Peyer's patch (tissue), 4 donors: ENCODE measurements around the gene PRKAR1B. TPM values are rescaled to one million over a fixed set of nuclear protein-coding genes. Genes with fewer than 3 reads are reported as not detected.
A peak's percentile ranks its signal among the peaks of the same experiment; 100 is the strongest.

Source experiments
- DNase-seq, 3 donors: peaks; one replicate each; pipeline ENCODE4 v3.0.0-alpha.2; 2017 to 2019
- H3K27ac ChIP-seq, 4 donors: fragments of 200-600 bp; sonication (generic); one replicate each; pipeline ENCODE4 v1.5.1; 2016 to 2019
- H3K27me3 ChIP-seq, 2 donors: fragments of 200-600 bp; sonication (generic); one replicate each; pipeline ENCODE4 v1.5.1; 2019
- H3K36me3 ChIP-seq, 3 donors: fragments of 200-600 bp; sonication (generic); one replicate each; pipeline ENCODE4 v1.5.1; 2016 to 2019
- H3K4me1 ChIP-seq, 4 donors: fragments of 200-600 bp; sonication (generic); one replicate each; pipeline ENCODE4 v1.5.1; 2016 to 2019
- H3K4me3 ChIP-seq, 4 donors: fragments of 200-600 bp; sonication (generic); 1 replicate in 3 of 4; 2 replicates in 1 of 4; pipeline ENCODE4 v1.5.1; 2016 to 2019; ENCODE audit warnings: mild to moderate bottlenecking in 1 of 4
- H3K9me3 ChIP-seq, 4 donors: fragments of 200-600 bp; sonication (generic); one replicate each; pipeline ENCODE4 v1.5.1; 2016 to 2019; ENCODE audit warnings: mild to moderate bottlenecking in 1 of 4
- POLR2A ChIP-seq, 2 donors: fragments of 450-650 bp; IDR thresholded peaks; one replicate each; pipeline ENCODE4 v1.5.1; 2017; ENCODE audit warnings: antibody characterized with exemption in 2 of 2, mild to moderate bottlenecking in 2 of 2, moderate library complexity in 2 of 2
- total RNA-seq, 4 donors: library from RNA; depleted of rRNA; stranded (reverse); fragments of >200 nt; gene quantifications; one replicate each; pipeline ENCODE4 v1.1.0, GENCODE V29; 2016
- TF ChIP-seq, protein P1 (sequence below), 6 experiments: fragments of 450-650 bp in 4 of 6; fragments of 200-600 bp in 2 of 6; sonication (generic) in 1 of 6; IDR thresholded peaks; one replicate each; pipeline ENCODE4 v1.5.1; 2017 to 2019; ENCODE audit warnings: antibody characterized with exemption in 6 of 6, mild to moderate bottlenecking in 3 of 6, moderate library complexity in 1 of 6

PRKAR1B gene
- total RNA-seq, 4 donors from 2014 or later = 13.0 to 42.9 (median 17.0) TPM

DNA sequence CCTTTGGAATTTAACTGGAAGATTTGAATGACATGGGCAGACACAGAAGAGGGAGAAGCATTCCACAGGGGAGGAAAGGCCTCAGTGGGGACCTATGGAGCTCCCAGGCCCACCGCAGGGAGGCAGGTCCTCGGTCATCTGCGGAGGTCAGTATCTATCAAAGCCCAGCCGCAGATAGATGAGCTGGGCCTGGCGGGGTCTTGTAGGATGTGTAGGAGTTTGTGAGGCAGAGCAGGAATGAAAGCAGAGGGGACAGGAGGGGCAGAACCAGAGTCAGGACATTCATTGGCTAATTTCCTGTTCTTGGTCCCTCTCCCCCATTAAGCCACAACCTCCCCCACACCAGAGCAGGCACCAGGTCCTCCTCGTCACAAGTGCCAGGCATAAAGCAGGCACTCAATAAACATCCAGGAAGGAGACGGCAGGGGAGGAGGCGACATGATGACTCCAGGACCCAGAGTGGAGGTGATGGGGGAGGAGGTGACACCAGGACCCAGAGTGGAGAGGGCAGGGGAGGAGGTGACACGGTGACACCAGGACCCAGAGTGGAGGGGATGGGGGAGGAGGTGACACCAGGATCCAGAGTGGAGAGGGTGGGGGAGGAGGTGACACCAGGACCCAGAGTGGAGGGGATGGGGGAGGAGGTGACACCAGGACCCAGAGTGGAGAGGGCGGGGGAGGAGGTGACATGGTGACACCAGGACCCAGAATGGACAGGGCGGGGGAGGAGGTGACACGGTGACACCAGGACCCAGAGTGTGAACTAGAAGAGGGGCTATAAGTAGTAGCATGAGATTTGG, 123.7 kb downstream of the PRKAR1B start:
- no peaks in the 10 kb centered on the region for H3K9me3 ChIP-seq
- H3K4me3 ChIP-seq = no peak overlapping the region
- H3K27ac ChIP-seq = peak overlapping the region; percentile 86 to 92 (median 89)
- peak in 1 of 3 donors; percentile 41 for DNase-seq
- H3K27me3 ChIP-seq = no peaks in the 10 kb centered on the region
- TF ChIP-seq, protein P1, sequence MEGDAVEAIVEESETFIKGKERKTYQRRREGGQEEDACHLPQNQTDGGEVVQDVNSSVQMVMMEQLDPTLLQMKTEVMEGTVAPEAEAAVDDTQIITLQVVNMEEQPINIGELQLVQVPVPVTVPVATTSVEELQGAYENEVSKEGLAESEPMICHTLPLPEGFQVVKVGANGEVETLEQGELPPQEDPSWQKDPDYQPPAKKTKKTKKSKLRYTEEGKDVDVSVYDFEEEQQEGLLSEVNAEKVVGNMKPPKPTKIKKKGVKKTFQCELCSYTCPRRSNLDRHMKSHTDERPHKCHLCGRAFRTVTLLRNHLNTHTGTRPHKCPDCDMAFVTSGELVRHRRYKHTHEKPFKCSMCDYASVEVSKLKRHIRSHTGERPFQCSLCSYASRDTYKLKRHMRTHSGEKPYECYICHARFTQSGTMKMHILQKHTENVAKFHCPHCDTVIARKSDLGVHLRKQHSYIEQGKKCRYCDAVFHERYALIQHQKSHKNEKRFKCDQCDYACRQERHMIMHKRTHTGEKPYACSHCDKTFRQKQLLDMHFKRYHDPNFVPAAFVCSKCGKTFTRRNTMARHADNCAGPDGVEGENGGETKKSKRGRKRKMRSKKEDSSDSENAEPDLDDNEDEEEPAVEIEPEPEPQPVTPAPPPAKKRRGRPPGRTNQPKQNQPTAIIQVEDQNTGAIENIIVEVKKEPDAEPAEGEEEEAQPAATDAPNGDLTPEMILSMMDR (IDR thresholded peaks at IDR 0.05) = no peak
- no peak for TF ChIP-seq POLR2A (IDR thresholded peaks at IDR 0.05)
- H3K36me3 ChIP-seq = peaks cover 0 to 7% (median 0%) of the 10 kb centered on the region in 3 donors
- peaks cover 6 to 46% (median 23%) of the 10 kb centered on the region in 4 donors for H3K4me1 ChIP-seq

DNA sequence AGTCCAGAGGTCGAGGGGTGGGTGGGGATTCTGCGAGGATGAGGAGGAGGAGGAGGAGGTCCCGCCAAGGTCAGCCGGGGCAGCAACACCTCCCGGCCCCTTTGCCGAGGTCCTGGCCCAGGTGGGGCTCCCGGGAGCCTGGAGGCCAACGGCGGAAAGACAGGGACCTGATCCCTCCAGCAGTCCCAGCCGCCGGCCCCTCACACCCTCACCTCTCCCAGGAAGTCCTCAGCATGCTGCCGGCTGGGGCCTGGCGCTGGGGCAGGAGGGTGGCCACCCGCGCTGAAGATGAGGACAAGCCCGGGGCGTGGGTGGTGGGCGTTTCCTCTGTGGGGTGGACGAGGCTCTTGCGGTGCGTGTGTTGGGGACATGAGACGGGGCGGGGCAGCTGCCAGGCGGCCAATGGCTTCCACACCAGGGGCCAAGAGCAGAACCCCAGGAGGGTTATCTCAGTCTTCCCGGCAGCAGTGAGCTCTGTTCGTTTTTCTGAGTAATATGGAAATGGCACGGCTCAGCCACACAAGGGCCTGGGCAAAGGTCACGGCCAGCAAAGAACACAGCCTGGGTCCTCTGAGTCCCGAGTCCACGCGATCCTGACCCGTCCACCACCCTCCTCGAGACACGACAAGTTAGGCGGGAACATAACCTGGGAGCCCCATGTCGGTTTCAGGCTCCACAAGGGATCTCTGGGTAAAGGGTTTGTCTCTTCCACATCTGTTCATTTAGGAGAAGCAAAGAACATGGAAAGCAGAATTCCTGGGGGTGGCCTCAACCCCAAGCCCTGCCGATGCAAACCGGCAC, 124.5 kb downstream of the PRKAR1B start:
- no peaks in the 10 kb centered on the region for H3K27me3 ChIP-seq
- H3K4me3 ChIP-seq = peak overlapping the region in 2 of 4 donors; percentile 30 to 37
- H3K4me1 ChIP-seq = peaks cover 6 to 43% (median 23%) of the 10 kb centered on the region in 4 donors
- H3K9me3 ChIP-seq = no peaks in the 10 kb centered on the region
- peak; percentile 47 to 73 (median 71) for DNase-seq
- peak overlapping the region; percentile 86 to 92 (median 89) for H3K27ac ChIP-seq
- TF ChIP-seq, protein P1 (IDR thresholded peaks at IDR 0.05) = no peak
- TF ChIP-seq POLR2A (IDR thresholded peaks at IDR 0.05) = no peak
- H3K36me3 ChIP-seq = peaks cover 0 to 7% (median 0%) of the 10 kb centered on the region in 3 donors

DNA sequence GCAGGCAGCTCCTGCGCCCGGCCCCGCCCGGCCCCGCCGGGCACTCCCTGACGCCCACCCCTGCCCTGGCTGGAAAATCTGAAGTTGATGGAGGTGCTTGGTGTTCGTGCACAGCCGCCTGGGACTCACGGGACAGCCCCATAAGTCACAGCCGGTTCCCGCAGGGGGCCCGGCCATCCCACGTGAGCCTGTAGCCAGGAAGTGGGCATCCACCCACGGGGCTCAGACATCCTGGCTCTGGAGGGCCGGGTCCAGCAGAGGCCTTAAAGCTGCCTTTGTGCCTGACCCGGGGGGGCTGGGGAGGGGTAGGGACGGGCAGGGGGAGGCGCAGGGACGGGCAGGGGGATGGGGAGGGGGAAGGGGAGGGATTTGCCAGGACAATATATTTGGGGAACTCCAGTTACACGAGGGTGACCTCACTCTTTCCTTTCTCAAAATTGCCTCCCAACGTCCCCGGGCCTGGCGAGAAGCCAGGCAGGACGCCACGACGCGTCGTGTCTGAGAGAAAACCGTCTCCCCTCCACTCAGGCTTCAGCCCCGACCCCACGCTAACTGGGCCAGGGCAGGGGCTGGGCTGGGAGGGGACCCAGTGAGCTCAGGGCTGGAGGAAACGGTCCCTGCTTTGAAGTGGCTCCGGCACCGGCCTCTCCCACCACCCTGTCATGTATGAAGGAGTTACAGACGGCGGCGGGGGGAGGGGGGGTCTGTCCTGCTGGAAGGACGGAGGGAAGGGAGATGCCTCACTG, 125.3 kb downstream of the PRKAR1B start:
- H3K9me3 ChIP-seq = no peaks in the 10 kb centered on the region
- H3K4me3 ChIP-seq = peak overlapping the region; percentile 17 to 37 (median 32)
- H3K4me1 ChIP-seq = peaks cover 6 to 35% (median 23%) of the 10 kb centered on the region in 4 donors
- no peaks in the 10 kb centered on the region for H3K27me3 ChIP-seq
- H3K36me3 ChIP-seq = peaks cover 0 to 7% (median 0%) of the 10 kb centered on the region in 3 donors
- peak overlapping the region; percentile 86 to 92 (median 89) for H3K27ac ChIP-seq
- peak; percentile 57 to 89 (median 81) for DNase-seq
- TF ChIP-seq POLR2A (IDR thresholded peaks at IDR 0.05) = no peak
- TF ChIP-seq, protein P1 (IDR thresholded peaks at IDR 0.05) = no peak

DNA sequence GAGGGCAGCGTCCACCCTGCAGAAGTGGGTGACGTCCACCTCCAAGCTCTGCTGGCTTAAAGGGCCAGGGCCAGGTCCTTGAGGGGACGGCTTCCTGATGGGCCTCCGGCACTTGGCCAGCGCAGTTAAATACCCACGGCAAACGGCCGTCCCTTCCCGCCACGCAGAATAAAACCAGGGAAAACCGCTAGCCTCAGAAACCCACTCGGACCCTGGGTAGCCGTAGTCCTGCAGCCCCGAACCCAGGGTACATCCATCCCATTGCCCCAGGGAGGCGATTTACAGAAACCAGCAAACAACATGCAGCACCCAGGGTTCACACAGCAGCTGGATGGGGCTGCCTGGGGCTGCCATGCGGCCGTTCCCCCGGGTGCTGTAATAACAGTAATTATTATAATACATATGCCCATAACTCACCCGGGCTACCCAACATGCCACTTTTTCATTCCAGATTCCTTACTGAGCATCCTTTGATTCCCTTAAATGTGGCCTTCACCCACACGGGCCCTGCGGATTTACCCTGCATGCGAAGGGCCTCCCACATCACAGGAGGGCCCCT, 126.0 kb downstream of the PRKAR1B start:
- Histone ChIP-seq H3K4me3 (peak overlapping the region; percentile 17 to 37 (median 32)), H3K9me3 (no peaks in the 10 kb centered on the region), H3K27me3 (no peaks in the 10 kb centered on the region), H3K4me1 (peaks cover 6 to 34% (median 23%) of the 10 kb centered on the region in 4 donors), H3K36me3 (peaks cover 0 to 7% (median 0%) of the 10 kb centered on the region in 3 donors), H3K27ac (peak overlapping the region; percentile 86 to 92 (median 89))
- DNase-seq = no peak
- TF ChIP-seq, protein P1 (IDR thresholded peaks at IDR 0.05) = no peak
- no peak for TF ChIP-seq POLR2A (IDR thresholded peaks at IDR 0.05)
